Tibial artery (tissue), 4 donors: ENCODE measurements around the gene MYCN.

Experiments used
- DNase-seq, 2 donors: peaks; one replicate each; pipeline ENCODE4 v3.0.0-alpha.2; 2019
- H3K27ac ChIP-seq, 2 donors: fragments of 200-600 bp; sonication (generic) in 1 of 2; 1 replicate in 1 of 2; 2 replicates in 1 of 2; pipeline ENCODE4 v1.5.1; 2018 to 2019; ENCODE audit warnings: mild to moderate bottlenecking in 1 of 2
- H3K27me3 ChIP-seq, 2 donors: fragments of 200-600 bp; sonication (generic) in 1 of 2; one replicate each; pipeline versions ENCODE4 v1.5.1 to v1.6.0; 2016 to 2019
- H3K36me3 ChIP-seq, 3 donors: fragments of 200-600 bp; sonication (generic) in 2 of 3; one replicate each; pipeline ENCODE4 v1.5.1; 2016 to 2019; ENCODE audit warnings: mild to moderate bottlenecking in 2 of 3
- H3K4me1 ChIP-seq, 4 donors: fragments of 200-600 bp; sonication (generic) in 2 of 4; 1 replicate in 3 of 4; 2 replicates in 1 of 4; pipeline ENCODE4 v1.5.1; 2016 to 2019
- H3K4me3 ChIP-seq, 2 donors: fragments of 200-600 bp; sonication (generic) in 1 of 2; 1 replicate in 1 of 2; 2 replicates in 1 of 2; pipeline ENCODE4 v1.5.1; 2018 to 2019; ENCODE audit warnings: mild to moderate bottlenecking in 2 of 2
- H3K9me3 ChIP-seq, 3 donors: fragments of 200-600 bp; sonication (generic) in 1 of 3; one replicate each; pipeline ENCODE4 v1.5.1; 2016 to 2019
- CTCF ChIP-seq, 2 experiments: fragments of 200-600 bp in 1 of 2; fragments of 450-650 bp in 1 of 2; IDR thresholded peaks; one replicate each; pipeline ENCODE4 v1.5.1; 2017 to 2019; ENCODE audit warnings: antibody characterized with exemption in 2 of 2, mild to moderate bottlenecking in 1 of 2, moderate library complexity in 1 of 2
- intact Hi-C: fragments of 100-400 bp; cut with DNase I; formaldehyde crosslinking; loops from one replicate; pipeline ENCODE4 v1.15.0; 2023; ENCODE audit warnings: low total_unique reads

The MYCN gene

DNA sequence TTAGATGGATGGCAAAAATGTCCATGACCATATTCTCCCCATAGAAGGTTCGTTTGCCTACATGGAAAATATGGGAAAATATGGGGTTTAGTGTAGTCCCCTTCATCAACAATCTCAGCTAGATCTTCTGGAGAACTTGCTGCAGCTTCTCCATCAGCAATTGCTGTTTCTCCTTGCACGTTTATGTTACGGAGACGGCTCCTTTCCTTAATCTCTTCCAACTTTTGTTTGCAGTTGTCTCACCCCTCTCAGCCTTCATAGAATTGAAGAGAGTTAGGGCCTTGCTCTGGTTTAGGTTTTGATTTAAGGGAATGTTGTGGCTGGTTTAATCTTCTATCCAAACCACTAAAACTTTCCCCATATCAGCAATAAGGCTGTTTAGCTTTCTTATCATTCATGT, 28.9 kb downstream of the MYCN start:
- no peak overlapping the region for H3K4me3 ChIP-seq
- no peak overlapping the region for H3K27ac ChIP-seq
- no peak for TF ChIP-seq CTCF (IDR thresholded peaks at IDR 0.05)
- no peak for DNase-seq
- intact Hi-C loops, result no loop called here
- no peaks in the 10 kb centered on the region for H3K9me3 ChIP-seq
- H3K4me1 ChIP-seq, result no peaks in the 10 kb centered on the region
- H3K36me3 ChIP-seq, result no peaks in the 10 kb centered on the region
- H3K27me3 ChIP-seq, result peaks cover 0 to 9% of the 10 kb centered on the region in 2 donors

- intact Hi-C loops, result no loop called here
- Histone ChIP-seq H3K9me3 (no peaks in the 10 kb centered on the region), H3K4me3 (no peak overlapping the region), H3K36me3 (no peaks in the 10 kb centered on the region), H3K4me1 (no peaks in the 10 kb centered on the region), H3K27me3 (peaks cover 0 to 9% of the 10 kb centered on the region in 2 donors), H3K27ac (no peak overlapping the region)
- TF ChIP-seq CTCF (IDR thresholded peaks at IDR 0.05), result no peak
- no peak for DNase-seq
Measured at GRCh38 chr2:15970701-15971100, 30.4 kb downstream of the MYCN start.

- Histone ChIP-seq H3K36me3 (no peaks in the 10 kb centered on the region), H3K4me3 (no peak overlapping the region), H3K27ac (no peak overlapping the region), H3K27me3 (peaks cover 0 to 9% of the 10 kb centered on the region in 2 donors), H3K9me3 (no peaks in the 10 kb centered on the region), H3K4me1 (no peaks in the 10 kb centered on the region)
- intact Hi-C loops, result no loop called here
- DNase-seq, result no peak
- TF ChIP-seq CTCF (IDR thresholded peaks at IDR 0.05), result no peak
Measured at GRCh38 chr2:15971351-15971750, 31.0 kb downstream of the MYCN start.

DNA sequence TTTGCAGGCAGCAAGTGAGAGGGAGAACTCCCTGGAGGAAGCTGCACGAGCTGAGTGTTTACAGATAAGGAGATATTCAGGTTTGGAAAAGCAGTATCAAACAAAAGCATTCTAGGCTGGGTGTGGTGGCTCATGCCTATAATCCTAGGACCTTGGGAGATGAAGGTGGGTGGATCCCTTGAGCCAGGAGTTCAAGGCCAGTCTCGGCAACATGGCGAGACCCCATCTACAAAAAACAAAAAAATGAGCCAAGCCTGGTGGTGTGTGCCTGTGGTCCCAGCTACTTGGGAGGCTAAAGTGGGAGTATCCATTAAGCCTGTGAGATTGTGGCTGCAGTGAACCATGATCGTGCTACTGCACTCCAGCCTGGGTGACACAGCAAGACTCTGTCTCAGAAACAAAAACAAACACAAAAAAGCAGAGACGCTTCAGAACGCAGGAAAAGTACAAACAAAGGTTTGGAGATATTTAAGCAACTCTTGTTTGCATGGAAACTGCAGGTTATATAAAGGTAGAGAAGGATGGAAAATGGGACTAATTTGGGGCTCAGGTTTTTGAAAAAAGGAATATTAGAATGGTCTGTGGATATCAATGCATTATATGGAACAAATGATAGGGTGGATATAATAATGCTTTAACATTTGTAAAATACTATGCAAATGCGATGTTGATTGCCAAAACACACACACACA, 31.6 kb downstream of the MYCN start:
- Histone ChIP-seq H3K36me3 (no peaks in the 10 kb centered on the region), H3K9me3 (no peaks in the 10 kb centered on the region), H3K27ac (no peak overlapping the region), H3K4me1 (no peaks in the 10 kb centered on the region), H3K27me3 (peaks cover 0 to 9% of the 10 kb centered on the region in 2 donors), H3K4me3 (no peak overlapping the region)
- no peak for DNase-seq
- intact Hi-C loops, result no loop called here
- TF ChIP-seq CTCF (IDR thresholded peaks at IDR 0.05), result no peak

GRCh38 chr2:15973481-15974401, 33.4 kb downstream of the MYCN start:
- no peak overlapping the region for H3K27ac ChIP-seq
- intact Hi-C loops, result no loop called here
- DNase-seq, result no peak
- no peak for TF ChIP-seq CTCF (IDR thresholded peaks at IDR 0.05)
- H3K36me3 ChIP-seq, result no peaks in the 10 kb centered on the region
- peaks cover 0 to 9% of the 10 kb centered on the region in 2 donors for H3K27me3 ChIP-seq
- no peaks in the 10 kb centered on the region for H3K4me1 ChIP-seq
- no peaks in the 10 kb centered on the region for H3K9me3 ChIP-seq
- H3K4me3 ChIP-seq, result no peak overlapping the region
